ENCODE measurements around the gene C1QC. TPM values are rescaled to one million over a fixed set of nuclear protein-coding genes. Genes with fewer than 3 reads are reported as not detected.

Gene C1QC
- total RNA-seq, 1 experiment from 2014 or later, result not detected

DNA sequence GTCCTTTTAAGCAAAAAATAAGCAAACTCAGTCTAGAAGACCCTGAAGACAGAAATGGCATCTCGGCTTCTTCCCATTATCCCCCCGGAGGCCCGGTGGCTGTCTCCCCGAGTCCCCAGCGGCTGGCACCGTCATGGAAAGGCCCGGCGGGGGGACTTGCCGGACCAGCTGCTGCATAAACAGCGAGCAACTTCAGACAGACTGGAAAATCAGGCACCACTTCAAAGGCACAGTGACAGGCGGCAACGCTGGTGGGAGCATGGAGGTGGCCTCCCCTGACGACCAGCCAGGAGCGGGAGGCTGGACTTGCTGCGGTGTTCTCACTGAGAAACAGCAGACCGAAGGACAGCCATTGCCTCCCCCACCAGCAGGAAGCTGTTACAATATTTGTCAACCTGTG is 25.4 kb upstream of the C1QC start:
- Histone ChIP-seq H2AFZ (ENCODE audit: low read length) (no peak overlapping the region), H2BK15ac (ENCODE audit: low read depth, low read length) (no peak overlapping the region), H2BK5ac (ENCODE audit: insufficient read length, low read length) (no peak overlapping the region), H4K91ac (ENCODE audit: insufficient read length, low read depth, low read length) (no peak overlapping the region), H3K23me2 (ENCODE audit: insufficient read length, low read depth, low read length, poor library complexity, severe bottlenecking) (no peaks in the 10 kb centered on the region), H2BK12ac (ENCODE audit: insufficient read length, low read depth, low read length) (no peak overlapping the region), H3K18ac (ENCODE audit: insufficient read length, low read depth, low read length) (no peak overlapping the region), H3K27me3 (ENCODE audit: insufficient read depth, low read length) (no peaks in the 10 kb centered on the region), H3K79me2 (ENCODE audit: insufficient read depth, low read length) (no peaks in the 10 kb centered on the region), H3K4ac (ENCODE audit: low read depth, low read length) (no peak overlapping the region), H3K23ac (ENCODE audit: insufficient read length, low read depth, low read length) (no peak overlapping the region), H3T11ph (ENCODE audit: low read length) (no peak overlapping the region), H2AK5ac (ENCODE audit: insufficient read length, low read length) (no peak overlapping the region), H2BK20ac (ENCODE audit: low read depth, low read length, poor library complexity, severe bottlenecking) (no peak overlapping the region), H4K8ac (replicated peaks; ENCODE audit: insufficient read length, low read depth, low read length) (no peak overlapping the region), H3K56ac (ENCODE audit: insufficient read length, low read depth, low read length) (no peak overlapping the region), H3K14ac (ENCODE audit: insufficient read depth, low read length) (no peak overlapping the region; the same call in 1 of the 2 replicates), H3K4me2 (ENCODE audit: insufficient read depth, insufficient read length, low read length) (no peak overlapping the region), H4K5ac (ENCODE audit: insufficient read length, low read depth, low read length) (no peak overlapping the region), H4K20me1 (ENCODE audit: control insufficient read depth, insufficient read depth, insufficient read length) (no peaks in the 10 kb centered on the region), H2BK120ac (ENCODE audit: low read depth, low read length, poor library complexity, severe bottlenecking) (no peak overlapping the region), H3K9ac (ENCODE audit: extremely low read depth, insufficient read length, low read length) (no peak overlapping the region), H3K4me1 (ENCODE audit: insufficient read depth, low read length) (no peaks in the 10 kb centered on the region; the same call in 1 of the 2 replicates), H3K27ac (ENCODE audit: insufficient read length, low read depth, low read length) (no peak overlapping the region), H3K79me1 (ENCODE audit: insufficient read depth, low read depth, low read length, poor library complexity, severe bottlenecking) (no peaks in the 10 kb centered on the region), H3K9me3 (ENCODE audit: control insufficient read depth, low read depth, low read length) (no peaks in the 10 kb centered on the region)
- H3K4me1 Mint-ChIP-seq, result peaks cover 10 to 28% of the 10 kb centered on the region in 2 experiments
- TF ChIP-seq, protein P1, sequence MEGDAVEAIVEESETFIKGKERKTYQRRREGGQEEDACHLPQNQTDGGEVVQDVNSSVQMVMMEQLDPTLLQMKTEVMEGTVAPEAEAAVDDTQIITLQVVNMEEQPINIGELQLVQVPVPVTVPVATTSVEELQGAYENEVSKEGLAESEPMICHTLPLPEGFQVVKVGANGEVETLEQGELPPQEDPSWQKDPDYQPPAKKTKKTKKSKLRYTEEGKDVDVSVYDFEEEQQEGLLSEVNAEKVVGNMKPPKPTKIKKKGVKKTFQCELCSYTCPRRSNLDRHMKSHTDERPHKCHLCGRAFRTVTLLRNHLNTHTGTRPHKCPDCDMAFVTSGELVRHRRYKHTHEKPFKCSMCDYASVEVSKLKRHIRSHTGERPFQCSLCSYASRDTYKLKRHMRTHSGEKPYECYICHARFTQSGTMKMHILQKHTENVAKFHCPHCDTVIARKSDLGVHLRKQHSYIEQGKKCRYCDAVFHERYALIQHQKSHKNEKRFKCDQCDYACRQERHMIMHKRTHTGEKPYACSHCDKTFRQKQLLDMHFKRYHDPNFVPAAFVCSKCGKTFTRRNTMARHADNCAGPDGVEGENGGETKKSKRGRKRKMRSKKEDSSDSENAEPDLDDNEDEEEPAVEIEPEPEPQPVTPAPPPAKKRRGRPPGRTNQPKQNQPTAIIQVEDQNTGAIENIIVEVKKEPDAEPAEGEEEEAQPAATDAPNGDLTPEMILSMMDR (conservative IDR thresholded peaks at IDR 0.05), result no peak
- peaks cover 30% of the 10 kb centered on the region for H3K27me3 Mint-ChIP-seq (ENCODE audit: low read depth)
- H3K36me3 Mint-ChIP-seq (ENCODE audit: insufficient read depth in 1 of 3, low read depth in 3 of 3), result no peaks in the 10 kb centered on the region
- no peak for DNase-seq
- no peak overlapping the region for H3K4me3 Mint-ChIP-seq
- no peaks in the 10 kb centered on the region; a peak in 1 of 5 replicates for H3K9me3 Mint-ChIP-seq
- H3K27ac Mint-ChIP-seq, result no peak overlapping the region
- no CpG with 5 or more reads among the region's 16 CpGs for WGBS (ENCODE audit: extremely low coverage, insufficient read length, low lambda C conversion rate)

Measured in H9 (cell line).